K562 (cell line): ENCODE measurements around the gene RPL29. TPM values are rescaled to one million over a fixed set of nuclear protein-coding genes. Genes with fewer than 3 reads are reported as not detected.

Experiments used
- FOXJ2 ChIP-seq: fragments of 200-800 bp; sonication (Bioruptor generic); IDR thresholded peaks from 2 replicates; pipeline ENCODE4 v1.6.1; 2016; ENCODE audit warnings: missing genetic modification characterization, missing compliant biosample characterization
- RAD21 ChIP-seq, 2 experiments: fragments of 250-450 bp in 1 of 2; fragments of 450-650 bp in 1 of 2; sonication (Bioruptor Pico) in 1 of 2; formaldehyde crosslinking in 1 of 2; IDR thresholded peaks in 1 of 2; conservative IDR thresholded peaks in 1 of 2; 2 replicates each; pipeline versions ENCODE4 v1.4.0 to v1.8.0; 2020 to 2022; ENCODE audit warnings: mild to moderate bottlenecking in 2 of 2, moderate library complexity in 1 of 2
- THAP12 ChIP-seq: fragments of 250-450 bp; sonication (Bioruptor Pico); IDR thresholded peaks from 2 replicates; pipeline ENCODE4 v1.9.0; 2021; ENCODE audit warnings: mild to moderate bottlenecking, inconsistent platforms
- ZBTB9 ChIP-seq: fragments of 450-650 bp; formaldehyde crosslinking; IDR thresholded peaks from 2 replicates; pipeline ENCODE4 v1.4.0; 2020; ENCODE audit warnings: mild to moderate bottlenecking, moderate library complexity
- ZNF561 ChIP-seq: fragments of 450-650 bp; formaldehyde crosslinking; conservative IDR thresholded peaks from 2 replicates; pipeline ENCODE4 v1.4.0; 2020; ENCODE audit warnings: mild to moderate bottlenecking, moderate library complexity
- polyA plus RNA-seq, 8 experiments: library from polyadenylated mRNA; depleted of rRNA in 4 of 8; stranded (reverse) in 5 of 8; unstranded in 3 of 8; fragments of >200 nt; fragmentation: Nextera tagmentation in 2 of 8; fragmentation: Illumina TruSeq in 1 of 8; extraction: Ambion mirVana in 2 of 8; extraction: Trizol in 1 of 8; gene quantifications; 2 replicates each; pipeline versions ENCODE4 v1.2.1 to v1.2.3, GENCODE V29; 2011 to 2014; ENCODE audit warnings: inconsistent platforms in 1 of 8, missing spikeins in 1 of 8
- total RNA-seq, 7 experiments: library from RNA; depleted of rRNA in 6 of 7; stranded (reverse); fragments of >200 nt in 6 of 7; fragmentation: Illumina TruSeq in 2 of 7; extraction: Trizol in 2 of 7; gene quantifications; 2 replicates each; pipeline versions ENCODE4 v1.2.1 to v1.2.3, GENCODE V29; 2011 to 2021; ENCODE audit warnings: low replicate concordance in 1 of 7
- TF ChIP-seq, protein P1 (sequence below): fragments of 450-650 bp; conservative IDR thresholded peaks from 2 replicates; pipeline ENCODE4 v1.6.1; 2016; ENCODE audit warnings: missing genetic modification characterization, low read depth, mild to moderate bottlenecking, missing compliant biosample characterization, moderate library complexity
- TF ChIP-seq, protein P2 (sequence below): fragments of 450-650 bp; conservative IDR thresholded peaks from 2 replicates; pipeline ENCODE4 v1.6.1; 2016; ENCODE audit warnings: missing genetic modification characterization, low read depth, mild to moderate bottlenecking, control low read depth, missing compliant biosample characterization
- TF ChIP-seq, protein P3 (sequence below): fragments of 250-450 bp; sonication (Bioruptor Pico); IDR thresholded peaks from 2 replicates; pipeline ENCODE4 v1.4.0; 2020; ENCODE audit warnings: mild to moderate bottlenecking, moderate library complexity

RPL29 gene
- total and polyA plus RNA-seq, 9 of the 15 experiments (the other 6 are each of a cell fraction or from before 2014, with no cell fraction given): 568 to 1,475 (median 1,104) TPM

GRCh38 chr3:51986010-51986947 is 9.4 kb downstream of the RPL29 start (continued):
- TF ChIP-seq, protein P1, sequence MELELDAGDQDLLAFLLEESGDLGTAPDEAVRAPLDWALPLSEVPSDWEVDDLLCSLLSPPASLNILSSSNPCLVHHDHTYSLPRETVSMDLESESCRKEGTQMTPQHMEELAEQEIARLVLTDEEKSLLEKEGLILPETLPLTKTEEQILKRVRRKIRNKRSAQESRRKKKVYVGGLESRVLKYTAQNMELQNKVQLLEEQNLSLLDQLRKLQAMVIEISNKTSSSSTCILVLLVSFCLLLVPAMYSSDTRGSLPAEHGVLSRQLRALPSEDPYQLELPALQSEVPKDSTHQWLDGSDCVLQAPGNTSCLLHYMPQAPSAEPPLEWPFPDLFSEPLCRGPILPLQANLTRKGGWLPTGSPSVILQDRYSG (tag): no peak
- TF ChIP-seq THAP12 (CRISPR knock-in tag) (no peak), ZBTB9 (CRISPR knock-in tag) (no peak), RAD21 (CRISPR knock-in tag; conservative IDR thresholded peaks at IDR 0.05 in 1 of 2, IDR thresholded peaks at IDR 0.05 in 1 of 2) (no peak), ZNF561 (no peak), FOXJ2 (tag) (no peak)
- TF ChIP-seq, protein P2, sequence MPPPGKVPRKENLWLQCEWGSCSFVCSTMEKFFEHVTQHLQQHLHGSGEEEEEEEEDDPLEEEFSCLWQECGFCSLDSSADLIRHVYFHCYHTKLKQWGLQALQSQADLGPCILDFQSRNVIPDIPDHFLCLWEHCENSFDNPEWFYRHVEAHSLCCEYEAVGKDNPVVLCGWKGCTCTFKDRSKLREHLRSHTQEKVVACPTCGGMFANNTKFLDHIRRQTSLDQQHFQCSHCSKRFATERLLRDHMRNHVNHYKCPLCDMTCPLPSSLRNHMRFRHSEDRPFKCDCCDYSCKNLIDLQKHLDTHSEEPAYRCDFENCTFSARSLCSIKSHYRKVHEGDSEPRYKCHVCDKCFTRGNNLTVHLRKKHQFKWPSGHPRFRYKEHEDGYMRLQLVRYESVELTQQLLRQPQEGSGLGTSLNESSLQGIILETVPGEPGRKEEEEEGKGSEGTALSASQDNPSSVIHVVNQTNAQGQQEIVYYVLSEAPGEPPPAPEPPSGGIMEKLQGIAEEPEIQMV (tag): no peak
- TF ChIP-seq, protein P3, sequence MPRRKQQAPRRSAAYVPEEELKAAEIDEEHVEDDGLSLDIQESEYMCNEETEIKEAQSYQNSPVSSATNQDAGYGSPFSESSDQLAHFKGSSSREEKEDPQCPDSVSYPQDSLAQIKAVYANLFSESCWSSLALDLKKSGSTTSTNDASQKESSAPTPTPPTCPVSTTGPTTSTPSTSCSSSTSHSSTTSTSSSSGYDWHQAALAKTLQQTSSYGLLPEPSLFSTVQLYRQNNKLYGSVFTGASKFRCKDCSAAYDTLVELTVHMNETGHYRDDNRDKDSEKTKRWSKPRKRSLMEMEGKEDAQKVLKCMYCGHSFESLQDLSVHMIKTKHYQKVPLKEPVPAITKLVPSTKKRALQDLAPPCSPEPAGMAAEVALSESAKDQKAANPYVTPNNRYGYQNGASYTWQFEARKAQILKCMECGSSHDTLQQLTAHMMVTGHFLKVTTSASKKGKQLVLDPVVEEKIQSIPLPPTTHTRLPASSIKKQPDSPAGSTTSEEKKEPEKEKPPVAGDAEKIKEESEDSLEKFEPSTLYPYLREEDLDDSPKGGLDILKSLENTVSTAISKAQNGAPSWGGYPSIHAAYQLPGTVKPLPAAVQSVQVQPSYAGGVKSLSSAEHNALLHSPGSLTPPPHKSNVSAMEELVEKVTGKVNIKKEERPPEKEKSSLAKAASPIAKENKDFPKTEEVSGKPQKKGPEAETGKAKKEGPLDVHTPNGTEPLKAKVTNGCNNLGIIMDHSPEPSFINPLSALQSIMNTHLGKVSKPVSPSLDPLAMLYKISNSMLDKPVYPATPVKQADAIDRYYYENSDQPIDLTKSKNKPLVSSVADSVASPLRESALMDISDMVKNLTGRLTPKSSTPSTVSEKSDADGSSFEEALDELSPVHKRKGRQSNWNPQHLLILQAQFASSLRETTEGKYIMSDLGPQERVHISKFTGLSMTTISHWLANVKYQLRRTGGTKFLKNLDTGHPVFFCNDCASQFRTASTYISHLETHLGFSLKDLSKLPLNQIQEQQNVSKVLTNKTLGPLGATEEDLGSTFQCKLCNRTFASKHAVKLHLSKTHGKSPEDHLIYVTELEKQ: no peak
